HepG2 (cell line): ENCODE data around the gene VWA1. TPM values are rescaled to one million over a fixed set of nuclear protein-coding genes. Genes with fewer than 3 reads are reported as not detected.
A peak's percentile ranks its signal among the peaks of the same experiment; 100 is the strongest.

Source experiments
- DR1 ChIP-seq: sonication (generic); formaldehyde crosslinking; IDR thresholded peaks from 2 replicates; pipeline ENCODE4 v1.8.0; 2021; ENCODE audit warnings: mild to moderate bottlenecking, missing genetic modification reagents, inconsistent platforms
- ETV5 ChIP-seq: IDR thresholded peaks from 2 replicates; pipeline ENCODE4 v1.6.1; 2018; ENCODE audit warnings: missing biosample characterization, missing genetic modification reagents, inconsistent platforms, borderline replicate concordance
- FOXA1 ChIP-seq, 2 experiments: fragments of 450-650 bp in 1 of 2; sonication (generic) in 1 of 2; formaldehyde crosslinking in 1 of 2; IDR thresholded peaks; 2 replicates each; pipeline versions ENCODE4 v1.4.0 to v1.6.1; 2016 to 2020; ENCODE audit warnings: missing genetic modification reagents in 1 of 2
- GATA4 ChIP-seq: sonication (generic); IDR thresholded peaks from 2 replicates; pipeline ENCODE4 v1.6.1; 2016; ENCODE audit warnings: antibody characterized with exemption, low read depth, borderline replicate concordance
- IRF2 ChIP-seq: IDR thresholded peaks from 2 replicates; pipeline ENCODE4 v1.6.1; 2018; ENCODE audit warnings: missing genetic modification reagents, missing compliant biosample characterization
- KDM3A ChIP-seq: IDR thresholded peaks from 2 replicates; pipeline ENCODE4 v1.6.1; 2018; ENCODE audit warnings: low read depth, missing compliant biosample characterization
- PHF5A ChIP-seq: IDR thresholded peaks from one replicate; pipeline ENCODE4 v1.6.1; 2018; ENCODE audit warnings: low read depth, missing genetic modification reagents; ENCODE audit not compliant: unreplicated experiment
- ZNF331 ChIP-seq: sonication (generic); formaldehyde crosslinking; IDR thresholded peaks from 2 replicates; pipeline ENCODE4 v1.4.0; 2020; ENCODE audit warnings: missing genetic modification reagents
- ZNF607 ChIP-seq: sonication (generic); formaldehyde crosslinking; IDR thresholded peaks from 2 replicates; pipeline ENCODE4 v1.5.1; 2020; ENCODE audit warnings: missing genetic modification reagents, mild to moderate bottlenecking, borderline replicate concordance
- ZNF772 ChIP-seq: sonication (generic); formaldehyde crosslinking; IDR thresholded peaks from 2 replicates; pipeline ENCODE4 v1.5.0; 2020; ENCODE audit warnings: mild to moderate bottlenecking, missing genetic modification reagents
- ZSCAN12 ChIP-seq: sonication (generic); formaldehyde crosslinking; IDR thresholded peaks from 2 replicates; pipeline ENCODE4 v1.9.0; 2021; ENCODE audit warnings: mild to moderate bottlenecking, missing genetic modification reagents
- polyA plus RNA-seq, 8 experiments: library from polyadenylated mRNA; depleted of rRNA in 3 of 8; stranded (reverse) in 7 of 8; unstranded in 1 of 8; fragments of >200 nt; fragmentation: Illumina TruSeq in 4 of 8; extraction: Trizol in 4 of 8; gene quantifications; 2 replicates each; pipeline versions ENCODE4 v1.2.1 to v1.2.3, GENCODE V29; 2011 to 2016; ENCODE audit warnings: low read depth in 4 of 8, missing spikeins in 1 of 8, mixed read lengths in 1 of 8; ENCODE audit not compliant: insufficient read depth in 1 of 8
- total RNA-seq, 5 experiments: library from RNA; depleted of rRNA; stranded (reverse); fragments of >200 nt; fragmentation: Illumina TruSeq; extraction: Trizol; gene quantifications; 2 replicates each; pipeline ENCODE4 v1.2.3, GENCODE V29; 2016; ENCODE audit warnings: low read depth in 1 of 5
- TF ChIP-seq, protein P1 (sequence below): sonication (generic); formaldehyde crosslinking; IDR thresholded peaks from 2 replicates; pipeline ENCODE4 v1.4.0; 2020; ENCODE audit warnings: missing genetic modification reagents
- TF ChIP-seq, protein P2 (sequence below): IDR thresholded peaks from 2 replicates; pipeline ENCODE4 v1.6.1; 2018; ENCODE audit warnings: missing genetic modification reagents
- TF ChIP-seq, protein P3 (sequence below): sonication (generic); formaldehyde crosslinking; IDR thresholded peaks from 2 replicates; pipeline ENCODE4 v1.9.0; 2022; ENCODE audit warnings: low read depth, missing genetic modification reagents
- TF ChIP-seq, protein P4 (sequence below), 2 experiments: IDR thresholded peaks; 2 replicates each; pipeline ENCODE4 v1.6.1; 2011 to 2012; ENCODE audit warnings: low read length in 2 of 2, borderline replicate concordance in 1 of 2, low read depth in 1 of 2, mild to moderate bottlenecking in 1 of 2, moderate library complexity in 1 of 2
- TF ChIP-seq, protein P5 (sequence below): IDR thresholded peaks from 2 replicates; pipeline ENCODE4 v1.6.1; 2016; ENCODE audit warnings: low read depth
- TF ChIP-seq, protein P6 (sequence below): sonication (generic); formaldehyde crosslinking; IDR thresholded peaks from 2 replicates; pipeline ENCODE4 v1.8.1; 2023; ENCODE audit warnings: mild to moderate bottlenecking, inconsistent platforms, moderate library complexity, missing genetic modification reagents, borderline replicate concordance

VWA1 gene
- total and polyA plus RNA-seq, 2 of the 13 experiments (the other 11 are each of a cell fraction or from before 2014, with no cell fraction given), result 40.9 to 57.5 TPM

DNA sequence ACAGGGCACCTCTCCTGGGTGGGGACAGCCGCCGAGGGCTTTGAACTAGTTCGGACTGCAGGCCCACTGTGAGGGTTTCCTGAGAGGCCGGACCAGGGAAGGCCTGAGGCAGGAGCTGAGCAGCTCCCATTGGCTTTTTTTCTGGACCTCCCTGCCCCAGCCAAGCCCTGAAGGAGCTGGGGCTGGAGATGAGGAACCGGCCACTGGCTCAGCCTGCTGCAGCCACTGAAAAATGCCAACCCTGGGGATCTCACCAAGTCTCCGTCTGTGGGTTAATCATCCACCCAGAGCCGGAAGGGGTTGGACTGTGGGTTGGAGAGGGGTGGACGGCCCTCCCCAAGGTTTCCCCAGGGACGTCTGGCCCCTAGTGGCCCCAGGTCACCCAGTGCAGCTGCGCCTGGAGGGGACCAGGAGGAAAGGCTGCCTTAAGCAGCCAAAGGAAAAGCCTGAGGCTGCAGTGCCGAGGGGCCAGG is 2.5 kb downstream of the VWA1 start (continued):
- TF ChIP-seq ETV5 (CRISPR knock-in tag) (peak; percentile 85), ZNF607 (peak; percentile 53; the same call in 1 of the 2 replicates), FOXA1 (IDR thresholded peaks at IDR 0.05) (no peak), FOXA1 (CRISPR knock-in tag; IDR thresholded peaks at IDR 0.05) (no peak), IRF2 (CRISPR knock-in tag) (peak; percentile 31; the same call in 1 of the 2 replicates), ZNF331 (peak; percentile 21; the same call in 1 of the 2 replicates), GATA4 (peak; percentile 56; the same call in 1 of the 2 replicates), ZSCAN12 (0 out of 2 replicates have a peak, but pooled peaks have one; percentile 27), PHF5A (CRISPR knock-in tag) (no peak), KDM3A (CRISPR knock-in tag) (0 out of 2 replicates have a peak, but pooled peaks have one; percentile 36), ZNF772 (CRISPR knock-in tag) (0 out of 2 replicates have a peak, but pooled peaks have one; percentile 68), DR1 (peak; percentile 62)
- TF ChIP-seq, protein P1, sequence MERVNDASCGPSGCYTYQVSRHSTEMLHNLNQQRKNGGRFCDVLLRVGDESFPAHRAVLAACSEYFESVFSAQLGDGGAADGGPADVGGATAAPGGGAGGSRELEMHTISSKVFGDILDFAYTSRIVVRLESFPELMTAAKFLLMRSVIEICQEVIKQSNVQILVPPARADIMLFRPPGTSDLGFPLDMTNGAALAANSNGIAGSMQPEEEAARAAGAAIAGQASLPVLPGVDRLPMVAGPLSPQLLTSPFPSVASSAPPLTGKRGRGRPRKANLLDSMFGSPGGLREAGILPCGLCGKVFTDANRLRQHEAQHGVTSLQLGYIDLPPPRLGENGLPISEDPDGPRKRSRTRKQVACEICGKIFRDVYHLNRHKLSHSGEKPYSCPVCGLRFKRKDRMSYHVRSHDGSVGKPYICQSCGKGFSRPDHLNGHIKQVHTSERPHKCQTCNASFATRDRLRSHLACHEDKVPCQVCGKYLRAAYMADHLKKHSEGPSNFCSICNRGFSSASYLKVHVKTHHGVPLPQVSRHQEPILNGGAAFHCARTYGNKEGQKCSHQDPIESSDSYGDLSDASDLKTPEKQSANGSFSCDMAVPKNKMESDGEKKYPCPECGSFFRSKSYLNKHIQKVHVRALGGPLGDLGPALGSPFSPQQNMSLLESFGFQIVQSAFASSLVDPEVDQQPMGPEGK, result peak; percentile 96
- TF ChIP-seq, protein P2, sequence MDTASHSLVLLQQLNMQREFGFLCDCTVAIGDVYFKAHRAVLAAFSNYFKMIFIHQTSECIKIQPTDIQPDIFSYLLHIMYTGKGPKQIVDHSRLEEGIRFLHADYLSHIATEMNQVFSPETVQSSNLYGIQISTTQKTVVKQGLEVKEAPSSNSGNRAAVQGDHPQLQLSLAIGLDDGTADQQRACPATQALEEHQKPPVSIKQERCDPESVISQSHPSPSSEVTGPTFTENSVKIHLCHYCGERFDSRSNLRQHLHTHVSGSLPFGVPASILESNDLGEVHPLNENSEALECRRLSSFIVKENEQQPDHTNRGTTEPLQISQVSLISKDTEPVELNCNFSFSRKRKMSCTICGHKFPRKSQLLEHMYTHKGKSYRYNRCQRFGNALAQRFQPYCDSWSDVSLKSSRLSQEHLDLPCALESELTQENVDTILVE (CRISPR knock-in tag), result no peak; the same call in 1 of the 2 replicates
- TF ChIP-seq, protein P3, sequence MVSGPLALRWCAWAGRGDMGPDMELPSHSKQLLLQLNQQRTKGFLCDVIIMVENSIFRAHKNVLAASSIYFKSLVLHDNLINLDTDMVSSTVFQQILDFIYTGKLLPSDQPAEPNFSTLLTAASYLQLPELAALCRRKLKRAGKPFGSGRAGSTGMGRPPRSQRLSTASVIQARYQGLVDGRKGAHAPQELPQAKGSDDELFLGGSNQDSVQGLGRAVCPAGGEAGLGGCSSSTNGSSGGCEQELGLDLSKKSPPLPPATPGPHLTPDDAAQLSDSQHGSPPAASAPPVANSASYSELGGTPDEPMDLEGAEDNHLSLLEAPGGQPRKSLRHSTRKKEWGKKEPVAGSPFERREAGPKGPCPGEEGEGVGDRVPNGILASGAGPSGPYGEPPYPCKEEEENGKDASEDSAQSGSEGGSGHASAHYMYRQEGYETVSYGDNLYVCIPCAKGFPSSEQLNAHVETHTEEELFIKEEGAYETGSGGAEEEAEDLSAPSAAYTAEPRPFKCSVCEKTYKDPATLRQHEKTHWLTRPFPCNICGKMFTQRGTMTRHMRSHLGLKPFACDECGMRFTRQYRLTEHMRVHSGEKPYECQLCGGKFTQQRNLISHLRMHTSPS (CRISPR knock-in tag), result peak; percentile 50; the same call in 1 of the 2 replicates
- TF ChIP-seq, protein P4, sequence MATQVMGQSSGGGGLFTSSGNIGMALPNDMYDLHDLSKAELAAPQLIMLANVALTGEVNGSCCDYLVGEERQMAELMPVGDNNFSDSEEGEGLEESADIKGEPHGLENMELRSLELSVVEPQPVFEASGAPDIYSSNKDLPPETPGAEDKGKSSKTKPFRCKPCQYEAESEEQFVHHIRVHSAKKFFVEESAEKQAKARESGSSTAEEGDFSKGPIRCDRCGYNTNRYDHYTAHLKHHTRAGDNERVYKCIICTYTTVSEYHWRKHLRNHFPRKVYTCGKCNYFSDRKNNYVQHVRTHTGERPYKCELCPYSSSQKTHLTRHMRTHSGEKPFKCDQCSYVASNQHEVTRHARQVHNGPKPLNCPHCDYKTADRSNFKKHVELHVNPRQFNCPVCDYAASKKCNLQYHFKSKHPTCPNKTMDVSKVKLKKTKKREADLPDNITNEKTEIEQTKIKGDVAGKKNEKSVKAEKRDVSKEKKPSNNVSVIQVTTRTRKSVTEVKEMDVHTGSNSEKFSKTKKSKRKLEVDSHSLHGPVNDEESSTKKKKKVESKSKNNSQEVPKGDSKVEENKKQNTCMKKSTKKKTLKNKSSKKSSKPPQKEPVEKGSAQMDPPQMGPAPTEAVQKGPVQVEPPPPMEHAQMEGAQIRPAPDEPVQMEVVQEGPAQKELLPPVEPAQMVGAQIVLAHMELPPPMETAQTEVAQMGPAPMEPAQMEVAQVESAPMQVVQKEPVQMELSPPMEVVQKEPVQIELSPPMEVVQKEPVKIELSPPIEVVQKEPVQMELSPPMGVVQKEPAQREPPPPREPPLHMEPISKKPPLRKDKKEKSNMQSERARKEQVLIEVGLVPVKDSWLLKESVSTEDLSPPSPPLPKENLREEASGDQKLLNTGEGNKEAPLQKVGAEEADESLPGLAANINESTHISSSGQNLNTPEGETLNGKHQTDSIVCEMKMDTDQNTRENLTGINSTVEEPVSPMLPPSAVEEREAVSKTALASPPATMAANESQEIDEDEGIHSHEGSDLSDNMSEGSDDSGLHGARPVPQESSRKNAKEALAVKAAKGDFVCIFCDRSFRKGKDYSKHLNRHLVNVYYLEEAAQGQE (IDR thresholded peaks at IDR 0.05; ENCODE audit: borderline replicate concordance in 1 of 2, low read depth in 1 of 2, low read length in 2 of 2), result no peak; a peak in 1 of 4 replicates
- TF ChIP-seq, protein P5, sequence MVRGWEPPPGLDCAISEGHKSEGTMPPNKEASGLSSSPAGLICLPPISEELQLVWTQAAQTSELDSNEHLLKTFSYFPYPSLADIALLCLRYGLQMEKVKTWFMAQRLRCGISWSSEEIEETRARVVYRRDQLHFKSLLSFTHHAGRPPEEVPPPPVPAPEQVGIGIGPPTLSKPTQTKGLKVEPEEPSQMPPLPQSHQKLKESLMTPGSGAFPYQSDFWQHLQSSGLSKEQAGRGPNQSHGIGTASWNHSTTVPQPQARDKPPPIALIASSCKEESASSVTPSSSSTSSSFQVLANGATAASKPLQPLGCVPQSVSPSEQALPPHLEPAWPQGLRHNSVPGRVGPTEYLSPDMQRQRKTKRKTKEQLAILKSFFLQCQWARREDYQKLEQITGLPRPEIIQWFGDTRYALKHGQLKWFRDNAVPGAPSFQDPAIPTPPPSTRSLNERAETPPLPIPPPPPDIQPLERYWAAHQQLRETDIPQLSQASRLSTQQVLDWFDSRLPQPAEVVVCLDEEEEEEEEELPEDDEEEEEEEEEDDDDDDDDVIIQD (CRISPR knock-in tag), result peak; percentile 62; the same call in 1 of the 2 replicates
- TF ChIP-seq, protein P6, sequence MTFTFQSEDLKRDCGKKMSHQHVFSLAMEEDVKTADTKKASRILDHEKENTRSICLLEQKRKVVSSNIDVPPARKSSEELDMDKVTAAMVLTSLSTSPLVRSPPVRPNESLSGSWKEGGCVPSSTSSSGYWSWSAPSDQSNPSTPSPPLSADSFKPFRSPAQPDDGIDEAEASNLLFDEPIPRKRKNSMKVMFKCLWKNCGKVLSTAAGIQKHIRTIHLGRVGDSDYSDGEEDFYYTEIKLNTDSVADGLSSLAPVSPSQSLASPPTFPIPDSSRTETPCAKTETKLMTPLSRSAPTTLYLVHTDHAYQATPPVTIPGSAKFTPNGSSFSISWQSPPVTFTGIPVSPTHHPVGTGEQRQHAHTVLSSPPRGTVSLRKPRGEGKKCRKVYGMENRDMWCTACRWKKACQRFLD, result no peak
